SKM-1 (cell line): ENCODE measurements around the gene CSF2RB.

ENCODE experiments used
- DNase-seq: peaks from one replicate; lab custom pipeline; 2025; ENCODE audit not compliant: unreplicated experiment; lab: John Stamatoyannopoulos, UW

Gene CSF2RB

DNA sequence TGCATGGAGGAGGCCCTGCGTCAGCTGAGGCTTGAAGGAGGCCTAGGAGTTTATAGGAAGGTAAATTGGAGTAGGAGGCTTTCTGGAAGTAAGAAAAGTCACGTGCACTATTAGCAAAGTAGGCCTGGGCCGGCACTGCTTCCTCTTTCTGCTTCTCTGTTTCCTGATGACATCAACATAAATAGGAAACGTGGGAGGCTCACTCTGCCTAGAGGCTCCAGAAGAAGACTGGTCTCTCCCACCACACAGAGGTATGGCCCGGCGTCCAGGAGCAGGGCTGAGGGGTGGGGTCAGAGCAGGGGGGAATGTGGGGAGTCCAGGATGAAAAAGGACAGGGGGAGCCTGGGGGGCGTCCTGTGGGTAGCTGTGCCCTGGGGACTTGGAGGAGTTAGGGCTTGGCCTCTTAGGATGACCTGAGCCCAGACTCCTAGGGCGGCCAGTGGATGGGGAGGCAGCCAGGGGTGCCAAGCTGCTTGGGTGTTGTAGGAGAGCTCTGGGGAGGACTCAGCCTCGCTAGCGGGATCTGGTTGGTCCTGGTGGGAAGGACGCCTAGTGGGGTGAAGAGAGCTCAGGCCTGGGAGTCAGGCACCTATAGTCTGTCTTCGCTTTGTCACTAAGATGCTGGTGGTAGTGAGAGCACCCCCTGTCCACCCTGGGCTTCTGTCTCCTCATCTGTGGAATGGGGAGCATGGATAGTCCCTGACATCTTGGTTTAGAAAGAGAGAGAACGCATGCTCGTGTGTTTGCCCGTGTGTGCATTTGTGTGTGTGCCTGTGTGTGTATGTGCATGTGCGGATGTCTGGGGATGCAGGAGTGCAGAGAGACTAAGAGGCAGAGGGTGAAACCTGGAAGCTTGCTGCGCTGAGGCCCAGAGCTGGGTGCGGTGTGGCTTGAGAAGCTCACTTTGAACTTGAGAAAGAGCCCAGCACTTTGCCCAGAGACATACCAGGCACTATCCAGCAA lies at the start of gene CSF2RB:
Gene CSF2RB, plus strand, starts transcription at position 202 of the 963 bp plus-strand sequence. CDS start 8,580 bp downstream, outside the sequence.
- peak; percentile 95 for DNase-seq

DNA sequence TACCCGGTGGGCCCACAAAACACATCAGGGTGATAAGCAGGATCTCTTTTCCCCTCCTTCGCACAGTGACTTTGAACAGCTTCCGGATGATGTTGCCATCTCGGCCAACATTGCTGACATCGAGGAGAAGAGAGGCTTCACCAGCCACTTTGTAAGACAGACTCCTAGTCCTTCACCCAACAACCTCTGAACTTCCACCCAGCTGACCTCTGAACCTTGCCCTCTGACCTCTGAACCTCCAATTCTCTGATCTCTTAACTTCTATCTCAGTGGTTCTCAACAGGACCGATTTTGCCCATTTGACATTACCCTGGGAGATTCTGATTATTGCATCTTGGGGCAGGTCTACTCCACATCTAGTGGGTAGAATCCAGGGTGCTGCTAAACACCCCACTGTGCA lies 49.4 kb upstream of the CSF2RB start:
- DNase-seq, result no peak

DNA sequence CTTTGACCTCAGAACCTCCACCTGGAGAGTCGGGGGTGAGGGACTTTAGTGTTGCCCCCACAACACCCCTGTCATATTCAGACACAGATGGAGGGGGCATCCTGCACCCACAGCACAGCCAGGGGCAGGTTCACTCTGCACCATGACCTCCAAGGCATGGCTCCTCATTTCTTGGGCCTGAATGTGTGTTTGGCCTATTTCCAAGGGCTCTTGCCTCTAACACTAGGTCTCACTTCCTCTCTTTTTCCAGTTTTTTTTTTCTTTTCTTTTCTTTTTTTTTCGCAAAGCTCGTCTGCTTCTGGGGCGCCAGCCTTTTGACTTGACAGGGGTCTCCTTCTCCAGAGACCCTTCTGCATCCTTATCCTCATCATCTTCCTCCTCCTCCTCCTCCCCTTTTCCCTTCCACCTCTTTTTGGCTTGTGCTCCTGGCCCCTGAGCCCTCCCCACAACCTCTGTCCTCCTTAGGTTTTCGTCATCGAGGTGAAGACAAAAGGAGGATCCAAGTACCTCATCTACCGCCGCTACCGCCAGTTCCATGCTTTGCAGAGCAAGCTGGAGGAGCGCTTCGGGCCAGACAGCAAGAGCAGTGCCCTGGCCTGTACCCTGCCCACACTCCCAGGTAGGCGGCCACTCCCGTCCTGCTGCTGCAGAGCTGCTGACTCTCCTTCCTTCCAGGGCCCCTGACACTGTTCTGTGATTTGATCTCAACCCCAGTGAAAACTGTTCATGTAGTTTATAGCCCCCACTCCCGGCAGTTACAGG lies 48.8 kb upstream of the CSF2RB start:
- DNase-seq, result no peak

DNA sequence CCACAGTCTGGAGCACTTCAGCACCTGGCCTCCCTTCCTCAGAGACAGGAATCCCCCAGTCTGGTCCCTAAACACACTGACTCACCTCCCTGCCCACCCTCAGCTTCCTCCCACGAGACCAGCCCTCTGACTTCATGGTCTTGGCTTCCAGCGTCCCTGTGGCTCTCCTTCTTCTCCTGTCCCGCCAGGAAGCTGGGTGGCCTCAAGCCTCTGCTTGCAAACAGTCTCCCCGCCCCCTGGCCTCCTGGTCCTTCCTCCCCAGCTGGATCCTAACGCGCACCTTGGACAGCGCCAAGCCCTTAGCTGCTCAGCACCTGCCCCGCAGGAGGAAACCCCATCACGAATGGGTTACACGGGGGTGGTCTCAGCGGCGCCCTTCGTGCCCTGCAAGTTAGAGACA lies 48.1 kb upstream of the CSF2RB start:
- DNase-seq, result no peak

DNA sequence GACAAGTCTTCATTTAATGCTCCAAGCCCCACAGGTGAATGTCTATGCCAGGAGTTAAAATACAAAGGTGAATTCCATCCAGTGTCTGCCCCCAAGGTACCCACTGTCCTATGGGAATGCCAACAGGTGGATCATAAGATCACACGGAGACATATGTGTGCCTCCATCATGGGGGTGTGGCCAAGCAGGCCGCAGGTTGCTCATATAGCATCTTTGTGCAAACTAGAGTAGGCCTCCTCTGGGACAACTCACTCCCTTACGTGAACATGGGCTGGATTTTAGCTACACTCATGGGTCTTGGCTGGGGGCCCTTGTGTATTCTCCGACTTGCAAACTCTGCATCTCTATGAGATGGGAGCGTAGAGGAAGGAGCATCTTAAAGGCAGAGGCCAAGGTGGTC lies 45.7 kb upstream of the CSF2RB start:
- no peak for DNase-seq

DNA sequence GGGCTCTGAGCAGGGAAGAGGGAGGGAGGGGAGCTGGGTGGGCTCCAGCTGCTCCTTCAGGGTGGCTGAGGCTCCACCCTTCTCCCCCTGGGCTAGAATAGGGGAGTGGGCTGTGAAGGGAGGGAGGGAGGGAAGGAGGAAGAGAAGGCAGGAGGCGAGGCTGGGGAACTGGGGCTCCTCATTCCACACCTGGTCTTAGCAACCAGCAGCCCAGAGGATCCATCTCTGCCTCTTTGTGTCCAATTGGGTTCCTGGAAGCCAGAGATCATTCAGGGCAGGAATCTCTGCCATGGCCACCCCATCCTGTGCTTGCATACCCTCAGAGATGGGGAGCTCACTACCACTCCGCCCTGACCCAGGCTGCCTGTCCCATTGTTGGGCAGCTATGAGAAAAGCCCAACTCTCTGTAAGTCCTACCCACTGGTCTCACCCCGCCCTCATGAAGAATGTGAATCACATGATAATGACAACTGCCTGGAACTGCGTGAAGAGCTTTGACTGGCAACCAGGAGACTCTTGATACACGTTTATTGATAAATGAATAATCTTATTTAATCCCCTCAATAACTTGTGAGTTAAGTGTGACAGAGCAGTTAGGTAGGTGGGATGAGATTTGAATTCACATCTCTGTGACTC lies 44.8 kb upstream of the CSF2RB start:
- DNase-seq, result no peak

DNA sequence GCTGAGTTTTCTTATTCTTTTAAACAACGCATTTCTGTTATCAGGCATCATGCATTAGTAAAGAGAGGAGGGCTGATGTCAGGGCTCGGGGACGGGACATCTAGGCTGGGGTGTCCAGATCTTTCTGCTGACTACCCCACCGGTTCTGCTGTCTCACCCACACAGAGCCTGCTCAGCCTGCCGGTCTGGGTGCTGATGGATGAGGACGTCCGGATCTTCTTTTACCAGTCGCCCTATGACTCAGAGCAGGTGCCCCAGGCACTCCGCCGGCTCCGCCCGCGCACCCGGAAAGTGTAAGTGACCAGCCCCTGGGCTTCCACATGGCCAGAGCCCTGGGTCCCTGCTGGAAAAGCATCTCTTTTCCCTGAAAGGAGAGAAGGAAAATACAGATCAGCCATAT lies 43.2 kb upstream of the CSF2RB start:
- DNase-seq, result no peak

DNA sequence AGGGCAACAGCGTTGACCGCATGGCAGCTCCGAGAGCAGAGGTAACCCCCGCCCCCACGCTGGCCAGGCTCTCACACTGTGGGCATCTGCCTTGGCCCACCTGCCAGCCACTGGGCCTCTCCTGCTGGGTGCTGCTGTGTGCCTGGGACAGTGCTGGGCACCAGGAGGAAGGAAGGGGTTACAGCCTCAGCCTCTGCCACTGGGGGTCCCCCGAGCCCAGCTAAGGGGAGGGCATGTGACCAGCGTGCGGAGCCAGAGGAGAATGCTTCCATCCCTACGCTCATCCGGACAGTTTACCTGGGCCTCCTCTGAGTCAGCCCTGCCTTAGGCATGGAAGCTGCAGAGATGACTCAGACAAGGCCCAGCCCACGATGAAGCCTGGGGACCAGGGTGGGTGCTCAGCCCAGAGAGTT lies 41.8 kb upstream of the CSF2RB start:
- DNase-seq, result no peak

DNA sequence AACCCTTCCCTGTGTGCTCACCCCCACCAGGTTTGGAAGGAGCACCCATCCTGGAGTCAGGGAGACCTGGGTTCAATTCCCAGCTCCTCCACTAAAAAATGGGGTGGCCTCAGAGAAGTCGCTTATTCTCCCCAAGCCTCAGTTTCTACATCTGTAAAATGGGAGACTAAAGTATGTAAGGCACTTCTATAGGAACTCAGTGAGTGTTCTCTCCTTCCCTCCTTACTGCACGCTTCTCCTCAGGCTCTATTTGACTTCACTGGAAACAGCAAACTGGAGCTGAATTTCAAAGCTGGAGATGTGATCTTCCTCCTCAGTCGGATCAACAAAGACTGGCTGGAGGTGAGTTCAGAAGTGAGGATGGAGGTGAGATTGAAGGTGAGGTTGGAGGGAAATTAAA lies 41.3 kb upstream of the CSF2RB start:
- DNase-seq, result no peak

DNA sequence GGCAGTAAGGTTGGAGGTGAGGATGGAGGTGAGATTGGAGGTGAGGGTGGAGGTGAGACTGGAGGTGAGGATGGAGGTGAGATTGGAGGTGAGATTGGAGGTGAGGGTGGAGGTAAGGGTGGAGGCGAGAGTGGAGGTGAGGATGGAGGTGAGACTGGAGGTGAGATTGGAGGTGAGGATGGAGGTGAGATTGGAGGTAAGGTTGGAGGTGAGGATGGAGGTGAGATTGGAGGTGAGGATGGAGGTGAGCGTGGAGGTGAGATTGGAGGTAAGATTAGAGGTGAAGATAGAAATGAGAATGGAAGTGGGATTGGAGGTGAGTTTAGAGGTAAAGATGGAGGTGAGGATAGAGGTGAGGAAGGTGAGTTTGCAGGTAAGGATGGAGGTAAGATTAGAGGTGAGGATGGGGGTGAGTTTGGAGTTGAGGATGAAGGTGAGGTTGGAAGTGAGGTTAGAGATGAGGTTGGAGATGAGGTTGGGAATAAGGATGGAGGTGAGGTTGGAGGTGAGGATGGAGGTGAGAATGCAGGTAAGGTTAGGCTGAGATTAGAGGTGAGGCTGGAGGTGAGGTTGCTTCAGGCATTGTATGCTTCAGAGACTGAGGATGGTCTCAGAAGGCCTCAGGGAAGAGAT lies 40.4 kb upstream of the CSF2RB start:
- no peak for DNase-seq

DNA sequence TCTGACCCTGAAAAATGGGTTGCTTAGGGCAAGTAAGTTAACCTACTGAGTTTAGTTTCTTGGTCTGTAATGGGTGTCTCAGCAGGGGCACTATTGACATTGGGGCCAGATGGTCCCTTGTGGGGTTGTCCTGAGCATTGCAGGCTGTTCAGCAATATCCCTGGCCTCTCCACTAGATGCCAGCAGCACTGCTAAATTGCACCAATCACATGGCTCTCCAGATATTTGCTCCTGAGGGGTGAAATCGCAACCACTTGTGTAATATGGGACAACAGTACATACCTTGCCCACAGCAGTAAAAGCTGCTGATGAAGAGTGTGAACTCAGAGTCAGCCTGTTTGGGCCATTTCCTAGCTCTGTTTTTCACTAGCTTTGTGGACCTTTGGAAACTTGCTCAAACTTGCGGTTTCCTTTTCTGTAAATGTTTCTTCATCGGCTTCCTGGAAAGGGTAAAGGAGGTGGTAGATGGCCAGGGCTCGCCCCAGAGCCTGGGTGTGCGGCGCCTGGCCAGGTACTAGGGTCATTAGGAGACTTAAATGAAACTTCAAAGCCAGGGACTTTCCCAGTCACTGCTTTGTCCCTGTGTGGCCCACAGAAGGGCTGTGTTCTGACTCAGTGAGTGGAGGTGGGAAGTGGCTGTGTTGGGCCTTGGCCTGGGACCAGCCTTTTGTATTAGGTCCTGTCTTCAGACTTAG lies 39.7 kb upstream of the CSF2RB start:
- peak; percentile 96 for DNase-seq

DNA sequence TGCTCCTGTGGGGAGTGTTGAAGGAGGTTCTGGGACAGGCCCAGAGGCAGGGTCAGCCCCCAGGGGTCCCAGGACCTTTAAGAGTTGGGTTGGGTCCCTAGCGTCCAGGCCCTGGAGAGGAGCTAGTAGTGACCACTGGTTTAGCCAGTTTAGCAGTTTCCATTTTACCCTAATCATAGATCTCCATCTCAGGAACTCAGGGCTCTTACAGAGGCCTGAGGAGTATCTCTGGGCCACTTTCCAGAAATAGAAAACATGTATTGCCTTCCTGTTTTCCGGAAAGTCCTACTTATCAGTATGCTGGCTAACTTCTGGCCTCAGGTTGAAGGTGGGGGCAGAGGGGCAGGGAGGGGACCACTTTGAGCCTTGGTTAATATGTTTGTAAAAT lies 39.1 kb upstream of the CSF2RB start:
- DNase-seq, result no peak

DNA sequence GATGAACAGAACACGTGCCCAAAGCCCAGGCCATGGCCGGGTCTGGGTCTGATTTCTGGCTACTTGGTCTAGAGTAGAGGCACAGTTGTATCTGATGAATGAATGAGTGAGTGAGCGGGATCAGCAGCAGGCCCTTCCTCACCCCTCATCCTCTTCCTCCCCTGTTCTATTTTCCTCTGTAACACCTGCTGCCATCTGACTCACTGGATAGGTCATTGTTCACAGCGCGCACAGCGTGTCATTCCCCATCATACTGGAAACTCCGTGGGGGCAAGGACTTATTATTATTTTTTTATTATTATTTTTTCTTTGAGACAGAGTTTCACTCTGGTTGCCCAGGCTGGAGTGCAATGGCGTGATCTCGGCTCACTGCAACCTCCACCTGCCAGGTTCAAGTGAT lies 38.7 kb upstream of the CSF2RB start:
- no peak for DNase-seq

DNA sequence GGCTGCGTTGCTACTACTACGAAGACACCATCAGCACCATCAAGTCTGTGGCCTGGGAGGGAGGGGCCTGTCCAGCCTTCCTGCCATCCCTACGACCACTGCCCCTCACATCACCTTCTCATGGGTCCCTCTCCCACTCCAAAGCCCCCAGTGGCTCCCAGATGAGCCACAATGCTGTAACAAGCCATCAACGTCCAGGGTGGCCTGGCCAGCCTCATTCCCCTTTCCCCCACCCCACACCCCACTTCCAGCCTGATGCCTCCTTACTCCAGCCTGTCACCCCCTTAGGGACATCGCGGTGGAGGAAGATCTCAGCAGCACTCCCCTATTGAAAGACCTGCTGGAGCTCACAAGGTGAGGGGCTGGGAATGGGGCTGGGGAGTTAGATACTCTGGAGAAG lies 37.7 kb upstream of the CSF2RB start:
- DNase-seq, result no peak

DNA sequence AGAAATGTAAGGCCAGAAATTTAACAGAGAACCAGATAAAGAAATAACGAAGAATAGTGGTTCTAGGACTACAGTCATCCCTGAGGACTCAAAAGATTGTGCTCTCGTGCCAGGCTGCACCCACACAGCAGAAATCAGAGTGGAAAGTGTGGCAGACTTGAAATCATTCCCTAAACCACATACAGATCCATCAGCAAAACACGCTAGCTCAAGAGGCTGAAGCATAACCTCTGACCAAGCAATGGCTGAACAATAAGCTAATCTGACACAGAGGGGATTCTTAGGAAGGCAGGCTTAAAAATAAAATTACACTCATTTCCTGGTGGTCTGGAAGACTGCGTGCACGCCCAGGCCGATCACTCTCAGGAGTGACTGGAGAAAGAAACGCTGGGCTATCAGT lies 33.7 kb upstream of the CSF2RB start:
- no peak for DNase-seq

DNA sequence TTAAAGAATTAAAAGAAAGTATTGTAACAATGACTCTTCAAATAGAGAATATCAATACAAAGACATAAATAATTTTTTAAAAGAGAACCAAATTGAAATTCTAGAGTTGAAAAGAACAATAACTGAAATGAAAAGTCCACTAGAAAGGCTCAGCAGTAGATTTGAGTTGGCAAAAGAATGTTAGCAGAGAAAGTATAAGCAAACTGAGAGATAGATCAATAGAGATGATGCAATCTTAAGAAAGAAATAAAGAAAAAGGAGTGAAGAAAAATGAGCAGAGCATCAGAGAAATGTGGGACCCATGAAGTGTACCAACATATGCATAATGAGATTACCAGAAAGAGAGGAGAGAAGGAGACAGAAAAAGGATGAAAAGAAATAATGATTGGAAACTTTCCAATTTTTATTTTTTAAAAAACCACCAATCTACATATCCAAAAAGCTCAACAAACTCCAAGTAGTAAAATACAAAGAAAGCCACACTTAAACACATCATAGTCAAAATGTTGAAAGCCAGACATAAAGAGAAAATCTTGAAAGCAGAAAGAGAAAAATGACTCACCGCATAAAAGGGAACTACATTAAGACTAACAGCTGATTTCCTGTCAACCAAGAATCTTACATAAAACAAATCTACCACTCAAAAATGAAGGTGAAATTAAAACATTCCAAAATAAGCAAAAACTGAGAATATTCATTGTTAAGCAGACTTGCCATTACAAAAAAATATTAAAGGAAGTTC lies 31.8 kb upstream of the CSF2RB start:
- DNase-seq, result no peak

DNA sequence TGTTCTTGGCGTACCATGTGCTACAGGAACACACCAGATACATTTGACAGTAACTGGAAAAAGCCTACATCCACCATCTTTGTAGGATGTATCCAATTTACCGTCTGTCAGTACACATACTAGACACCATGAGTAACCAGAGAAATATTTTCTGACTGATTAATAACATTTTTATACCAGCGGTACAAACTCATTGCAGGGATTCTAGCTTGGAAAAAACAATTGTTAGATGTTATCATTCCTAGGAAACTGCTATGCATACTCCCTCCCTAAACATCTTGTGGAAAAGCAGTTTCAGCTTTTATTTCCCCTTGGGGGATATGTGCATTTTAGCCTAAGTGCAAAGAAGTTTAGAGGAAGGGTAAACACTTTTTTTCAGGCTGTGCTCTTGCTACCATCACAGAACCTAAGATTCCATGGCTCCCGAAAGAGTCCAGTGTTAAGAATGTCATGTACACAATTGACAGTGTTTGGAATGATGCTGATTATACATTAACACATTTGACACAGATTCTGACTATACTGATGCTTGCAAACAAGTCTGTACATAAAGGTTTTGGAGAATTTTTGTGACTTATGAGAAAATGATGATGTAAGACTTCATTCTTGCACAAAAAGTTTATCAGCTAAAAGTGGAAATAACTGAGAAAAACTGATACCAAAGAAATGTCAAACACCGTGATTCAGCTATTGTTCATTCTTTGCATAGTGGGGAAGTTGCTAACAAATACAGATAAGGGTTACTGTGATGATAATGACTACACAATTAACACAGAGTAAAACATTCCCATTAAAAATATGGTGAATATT lies 28.9 kb upstream of the CSF2RB start:
- DNase-seq, result no peak

DNA sequence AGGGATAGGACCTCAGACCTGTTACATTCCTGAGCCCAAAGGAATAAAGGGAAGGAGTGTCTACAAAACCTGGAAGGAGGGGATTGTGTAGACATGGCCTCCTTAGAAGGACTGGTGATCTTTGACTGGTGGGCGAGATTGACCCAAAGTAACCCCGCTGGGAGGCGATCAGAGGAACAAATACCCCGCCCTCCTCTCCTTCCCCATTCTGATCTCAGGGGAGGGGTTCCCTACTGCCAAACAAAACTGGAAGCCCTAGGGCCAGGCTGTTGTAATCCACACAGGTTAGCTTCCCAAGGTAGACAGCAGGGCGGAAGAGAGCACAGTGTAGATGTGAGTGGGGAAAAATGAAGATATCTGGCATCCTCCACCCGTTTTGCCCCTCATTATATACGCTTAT lies 28.0 kb upstream of the CSF2RB start:
- DNase-seq, result no peak

DNA sequence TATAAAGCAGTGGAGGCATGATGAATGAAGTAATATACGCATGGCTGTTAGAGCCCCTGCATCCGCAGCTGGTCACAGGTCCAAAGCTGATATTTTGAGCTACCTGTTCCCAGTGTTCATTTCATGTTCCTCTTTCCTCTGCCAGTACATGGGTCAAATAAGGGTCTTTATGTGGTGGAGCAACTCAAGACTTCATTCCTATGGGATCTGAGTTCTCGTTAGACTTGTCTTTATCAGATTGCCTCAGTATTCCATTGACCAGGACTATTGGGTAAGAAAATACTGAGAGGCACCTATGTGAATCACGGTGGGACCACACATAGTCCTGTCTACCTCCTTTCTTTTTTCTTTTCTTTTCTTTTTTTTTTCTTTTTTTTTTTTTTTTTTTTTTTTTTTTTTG lies 27.4 kb upstream of the CSF2RB start:
- DNase-seq, result no peak
